HCT116 (cell line): Measurements from ENCODE around the gene TAOK3. TPM values are rescaled to one million over a fixed set of nuclear protein-coding genes. Genes with fewer than 3 reads are reported as not detected.

Experiments used
- ATAC-seq: fragments of 200-7000 bp; cut with Tn5 transposase; 2 replicates; pipeline ENCODE4 v1.9.1; 2020; ENCODE audit warnings: mild to moderate bottlenecking, moderate library complexity
- BruUV-seq: library from RNA; stranded (reverse); fragments of 400-500 nt; replicated peaks from 2 replicates; lab custom pipeline; 2021; lab: Mats Ljungman, UMichigan
- CTCF ChIA-PET: fragments of 300-600 bp; sonication (Branson Sonifier 250); formaldehyde crosslinking; loops from one replicate; lab custom pipeline; 2021; ENCODE audit warnings: antibody characterized with exemption; lab: Charles Lee
- POLR2A ChIA-PET: fragments of 300-600, 350-600 bp; sonication (Branson Sonifier 250); formaldehyde crosslinking; loops from one replicate; lab custom pipeline; 2021; ENCODE audit warnings: antibody characterized with exemption; lab: Charles Lee
- RAD21 ChIA-PET, 2 experiments: fragments of 300-600 bp; sonication (Branson Sonifier 250); formaldehyde crosslinking; loops; one replicate each; lab custom pipeline; 2023; ENCODE audit warnings: low total read pairs in 2 of 2; ENCODE audit not compliant: uncharacterized antibody in 2 of 2, unreplicated experiment in 2 of 2, low non-redundant PET in 1 of 2; lab: Charles Lee
- DNase-seq: peaks from one replicate; pipeline ENCODE4 v3.0.0-alpha.2; 2010; ENCODE audit warnings: low read depth, low spot score
- H2AFZ ChIP-seq: fragments of 200-600 bp; shearing (Covaris generic), sonication (generic); 2 replicates; pipeline ENCODE4 v1.6.1; 2017; ENCODE audit warnings: low read depth, mixed run types, mixed read lengths, antibody characterized with exemption, low read length; ENCODE audit not compliant: poor library complexity, severe bottlenecking
- H3K27ac ChIP-seq: 2 replicates; pipeline ENCODE4 v1.5.1; 2012; ENCODE audit warnings: low read depth, low read length
- H3K27me3 ChIP-seq: fragments of 200-600 bp; sonication (generic); 2 replicates; pipeline ENCODE4 v1.6.1; 2016; ENCODE audit warnings: mixed run types, low read length, mixed read lengths; ENCODE audit not compliant: insufficient read depth
- H3K36me3 ChIP-seq, 2 experiments: fragments of 200-500 bp in 1 of 2; fragments of 200-600 bp in 1 of 2; sonication (Bioruptor generic) in 1 of 2; sonication (generic) in 1 of 2; 2 replicates each; pipeline versions ENCODE4 v1.5.1 to v1.6.1; 2014 to 2016; ENCODE audit warnings: low read length in 2 of 2, inconsistent platforms in 1 of 2, mixed read lengths in 1 of 2, mixed run types in 1 of 2; ENCODE audit not compliant: insufficient read depth in 2 of 2, control insufficient read depth in 1 of 2
- H3K4me1 ChIP-seq, 2 experiments: fragments of 200-600 bp in 1 of 2; sonication (generic) in 1 of 2; 2 replicates each; pipeline versions ENCODE4 v1.5.1 to v1.6.1; 2012 to 2017; ENCODE audit warnings: low read length in 2 of 2, inconsistent platforms in 1 of 2, mild to moderate bottlenecking in 1 of 2, mixed read lengths in 1 of 2, mixed run types in 1 of 2, moderate library complexity in 1 of 2; ENCODE audit not compliant: insufficient read depth in 2 of 2, control insufficient read depth in 1 of 2
- H3K4me2 ChIP-seq: fragments of 200-600 bp; sonication (generic); 2 replicates; pipeline ENCODE4 v1.6.1; 2017; ENCODE audit warnings: mixed run types, low read length, mixed read lengths
- H3K4me3 ChIP-seq, 2 experiments: fragments of 200-600 bp in 1 of 2; sonication (generic) in 1 of 2; replicated peaks in 1 of 2; 2 replicates each; pipeline ENCODE4 v1.5.1; 2011 to 2016; ENCODE audit warnings: low read length in 2 of 2, control low read depth in 1 of 2, low read depth in 1 of 2, mild to moderate bottlenecking in 1 of 2, mixed read lengths in 1 of 2, mixed run types in 1 of 2
- H3K79me2 ChIP-seq: fragments of 200-600 bp; sonication (generic); 2 replicates; pipeline ENCODE4 v1.6.1; 2017; ENCODE audit warnings: mild to moderate bottlenecking, mixed run types, low read length, moderate library complexity, mixed read lengths; ENCODE audit not compliant: insufficient read depth
- H3K9ac ChIP-seq: fragments of 200-600 bp; sonication (generic); 2 replicates; pipeline ENCODE4 v1.6.1; 2016; ENCODE audit warnings: low read length, mixed read lengths
- H3K9me2 ChIP-seq: fragments of 200-600 bp; sonication (generic), shearing (Covaris generic); 2 replicates; pipeline ENCODE4 v1.6.1; 2017; ENCODE audit warnings: mixed run types, mild to moderate bottlenecking, moderate library complexity; ENCODE audit not compliant: insufficient read depth
- H3K9me3 ChIP-seq, 2 experiments: fragments of 200-500 bp in 1 of 2; fragments of 200-600 bp in 1 of 2; sonication (Bioruptor generic) in 1 of 2; sonication (generic) in 1 of 2; 2 replicates each; pipeline ENCODE4 v1.6.1; 2014 to 2017; ENCODE audit warnings: low read length in 2 of 2, mixed read lengths in 2 of 2, inconsistent platforms in 1 of 2, low read depth in 1 of 2, mild to moderate bottlenecking in 1 of 2, mixed run types in 1 of 2, moderate library complexity in 1 of 2; ENCODE audit not compliant: control insufficient read depth in 1 of 2, insufficient read depth in 1 of 2
- H4K20me1 ChIP-seq: fragments of 200-600 bp; sonication (generic), shearing (Covaris generic); 2 replicates; pipeline ENCODE4 v1.6.1; 2017; ENCODE audit warnings: mixed run types, mild to moderate bottlenecking, moderate library complexity; ENCODE audit not compliant: insufficient read depth
- ATF3 ChIP-seq: IDR thresholded peaks from 2 replicates; pipeline ENCODE4 v1.6.1; 2012
- CEBPB ChIP-seq: IDR thresholded peaks from 2 replicates; pipeline ENCODE4 v1.6.1; 2012; ENCODE audit warnings: low read depth
- EGR1 ChIP-seq: IDR thresholded peaks from 2 replicates; pipeline ENCODE4 v1.6.1; 2012; ENCODE audit warnings: low read depth
- EZH2phosphoT487 ChIP-seq: fragments of 200-600 bp; IDR thresholded peaks from 2 replicates; pipeline ENCODE4 v1.6.1; 2018; ENCODE audit warnings: antibody characterized with exemption, borderline replicate concordance
- FOSL1 ChIP-seq: IDR thresholded peaks from 2 replicates; pipeline ENCODE4 v1.6.1; 2012; ENCODE audit warnings: low read depth
- JUND ChIP-seq: IDR thresholded peaks from 2 replicates; pipeline ENCODE4 v1.6.1; 2012
- MAX ChIP-seq: IDR thresholded peaks from 2 replicates; pipeline ENCODE4 v1.6.1; 2012
- POLR2AphosphoS5 ChIP-seq: IDR thresholded peaks from 2 replicates; pipeline ENCODE4 v1.6.1; 2011; ENCODE audit warnings: mild to moderate bottlenecking, low read depth, low read length, moderate library complexity
- RAD21 ChIP-seq: IDR thresholded peaks from 2 replicates; pipeline ENCODE4 v1.6.1; 2012; ENCODE audit warnings: low read depth, mild to moderate bottlenecking
- REST ChIP-seq: IDR thresholded peaks from 2 replicates; pipeline ENCODE4 v1.6.1; 2012; ENCODE audit warnings: low read depth
- SIN3A ChIP-seq: IDR thresholded peaks from 2 replicates; pipeline ENCODE4 v1.6.1; 2012; ENCODE audit warnings: low read depth
- SP1 ChIP-seq: IDR thresholded peaks from 2 replicates; pipeline ENCODE4 v1.6.1; 2012; ENCODE audit warnings: low read depth
- TCF7L2 ChIP-seq: IDR thresholded peaks from 2 replicates; pipeline ENCODE4 v1.7.0; 2011; ENCODE audit warnings: borderline replicate concordance, inconsistent platforms; ENCODE audit not compliant: insufficient read depth, insufficient read length; ENCODE audit errors: extremely low read depth
- YY1 ChIP-seq: IDR thresholded peaks from 2 replicates; pipeline ENCODE4 v1.6.1; 2011; ENCODE audit warnings: low read length, low read depth, moderate library complexity, mild to moderate bottlenecking; ENCODE audit not compliant: insufficient replicate concordance; ENCODE audit errors: extremely low read depth
- ZBTB33 ChIP-seq: IDR thresholded peaks from 2 replicates; pipeline ENCODE4 v1.6.1; 2011; ENCODE audit warnings: mild to moderate bottlenecking, low read length, moderate library complexity; ENCODE audit not compliant: insufficient replicate concordance; ENCODE audit errors: extremely low read depth
- ZFX ChIP-seq: fragments of 450-650 bp; IDR thresholded peaks from 2 replicates; pipeline ENCODE4 v1.6.1; 2017
- ZNF274 ChIP-seq: fragments of 200-500 bp; sonication (Bioruptor generic); IDR thresholded peaks from 2 replicates; pipeline ENCODE4 v1.6.1; 2014; ENCODE audit warnings: mild to moderate bottlenecking, low read depth, low read length, inconsistent platforms
- intact Hi-C: fragments of 100-400 bp; cut with micrococcal nuclease; formaldehyde crosslinking; loops from 2 replicates; pipeline ENCODE4 v1.10.0; 2022
- total RNA-seq: library from RNA; stranded (reverse); gene quantifications from one replicate; pipeline ENCODE4 v1.2.1, GENCODE V29; 2021; ENCODE audit not compliant: unreplicated experiment

Gene TAOK3
- total RNA-seq, 1 experiment from 2014 or later = 10.5 TPM

GRCh38 chr12:118330421-118331018, 42.2 kb downstream of the TAOK3 start:
- Histone ChIP-seq H3K9me3 (no peaks in the 10 kb centered on the region), H3K9me2 (no peaks in the 10 kb centered on the region; the same call in 1 of the 2 replicates), H3K27me3 (no peaks in the 10 kb centered on the region), H3K27ac (no peak overlapping the region), H4K20me1 (no peaks in the 10 kb centered on the region), H3K36me3 (no peaks in the 10 kb centered on the region), H3K4me3 (no peak overlapping the region), H3K9ac (no peak overlapping the region), H3K79me2 (no peaks in the 10 kb centered on the region), H3K4me1 (no peaks in the 10 kb centered on the region), H3K4me2 (no peak overlapping the region), H2AFZ (no peak overlapping the region)
- CTCF ChIA-PET = interaction anchor here (0.7 kb wide), 1 partner anchor 1470 kb away, joined by 3 read pairs; no protein-coding TSS in a partner anchor
- intact Hi-C loops = no loop called here
- RAD21 ChIA-PET = no interaction called here
- POLR2A ChIA-PET = no interaction called here
- ATAC-seq (no peak), DNase-seq (no peak)
- BruUV-seq = no TSS peak
- TF ChIP-seq MAX (no peak), SP1 (no peak), ATF3 (no peak), EZH2phosphoT487 (no peak), RAD21 (no peak), YY1 (no peak), ZNF274 (no peak), JUND (no peak), EGR1 (no peak), ZFX (no peak), POLR2AphosphoS5 (no peak), FOSL1 (no peak), ZBTB33 (no peak), CEBPB (no peak), SIN3A (no peak), TCF7L2 (no peak), REST (no peak)
